Gastrocnemius medialis (tissue), 4 donors: ENCODE results near the gene ITGA11. TPM values are rescaled to one million over a fixed set of nuclear protein-coding genes. Genes with fewer than 3 reads are reported as not detected.

Experiments
- ATAC-seq, 2 donors: fragments of 150-250 bp; one replicate each; pipeline ENCODE4 v1.9.1; 2016
- DNase-seq, 2 donors: peaks; one replicate each; pipeline ENCODE4 v3.0.0-alpha.2; 2019
- H3K27ac ChIP-seq, 4 donors: fragments of 200-600 bp; sonication (generic); 1 replicate in 1 of 4; 2 replicates in 3 of 4; pipeline ENCODE4 v1.5.1; 2016 to 2018; ENCODE audit warnings: mild to moderate bottlenecking in 2 of 4, moderate library complexity in 1 of 4
- H3K27me3 ChIP-seq, 3 donors: fragments of 200-600 bp; sonication (generic) in 2 of 3; 1 replicate in 1 of 3; 2 replicates in 2 of 3; pipeline versions ENCODE4 v1.5.1 to v1.6.0; 2016 to 2019; ENCODE audit warnings: mild to moderate bottlenecking in 1 of 3, moderate library complexity in 1 of 3
- H3K36me3 ChIP-seq, 2 donors: fragments of 200-600 bp; sonication (generic) in 1 of 2; one replicate each; pipeline ENCODE4 v1.5.1; 2017 to 2018
- H3K4me1 ChIP-seq, 2 donors: fragments of 200-600 bp; sonication (generic) in 1 of 2; one replicate each; pipeline ENCODE4 v1.5.1; 2016 to 2017; ENCODE audit warnings: mild to moderate bottlenecking in 2 of 2
- H3K4me3 ChIP-seq, 4 donors: fragments of 200-600 bp; sonication (generic) in 3 of 4; 1 replicate in 1 of 4; 2 replicates in 3 of 4; pipeline ENCODE4 v1.5.1; 2016 to 2019; ENCODE audit warnings: mild to moderate bottlenecking in 2 of 4
- H3K9me3 ChIP-seq, 3 donors: fragments of 200-600 bp; sonication (generic) in 2 of 3; 1 replicate in 1 of 3; 2 replicates in 2 of 3; pipeline ENCODE4 v1.5.1; 2016 to 2019
- POLR2A ChIP-seq, 2 donors: fragments of 450-650 bp; IDR thresholded peaks; one replicate each; pipeline ENCODE4 v1.6.1; 2017; ENCODE audit warnings: antibody characterized with exemption in 2 of 2, mild to moderate bottlenecking in 2 of 2, moderate library complexity in 2 of 2
- in situ Hi-C, 4 donors: fragments of 200-750 bp; cut with MboI; loops; one replicate each; pipeline versions ENCODE4 v1.15.0 to v1.8.0; 2017; ENCODE audit warnings: low sequenced_read_pairs in 4 of 4
- intact Hi-C: fragments of 100-400 bp; cut with DNase I; formaldehyde crosslinking; loops from one replicate; pipeline ENCODE4 v1.15.1; 2023; ENCODE audit warnings: low total_unique reads
- total RNA-seq, 4 donors: library from RNA; depleted of rRNA; stranded (reverse); fragments of >200 nt; gene quantifications; one replicate each; pipeline versions ENCODE4 v1.1.0 to v1.2.3, GENCODE V29; 2016
- TF ChIP-seq, protein P1 (sequence below), 5 experiments: fragments of 450-650 bp in 3 of 5; fragments of 200-600 bp in 2 of 5; sonication (generic) in 2 of 5; IDR thresholded peaks in 4 of 5; conservative IDR thresholded peaks in 1 of 5; 1 replicate in 4 of 5; 2 replicates in 1 of 5; pipeline ENCODE4 v1.5.1; 2016 to 2019; ENCODE audit warnings: antibody characterized with exemption in 5 of 5, mild to moderate bottlenecking in 3 of 5, moderate library complexity in 3 of 5

Gene ITGA11
- total RNA-seq, 4 donors from 2014 or later: 1.5 to 12.0 (median 2.5) TPM

DNA sequence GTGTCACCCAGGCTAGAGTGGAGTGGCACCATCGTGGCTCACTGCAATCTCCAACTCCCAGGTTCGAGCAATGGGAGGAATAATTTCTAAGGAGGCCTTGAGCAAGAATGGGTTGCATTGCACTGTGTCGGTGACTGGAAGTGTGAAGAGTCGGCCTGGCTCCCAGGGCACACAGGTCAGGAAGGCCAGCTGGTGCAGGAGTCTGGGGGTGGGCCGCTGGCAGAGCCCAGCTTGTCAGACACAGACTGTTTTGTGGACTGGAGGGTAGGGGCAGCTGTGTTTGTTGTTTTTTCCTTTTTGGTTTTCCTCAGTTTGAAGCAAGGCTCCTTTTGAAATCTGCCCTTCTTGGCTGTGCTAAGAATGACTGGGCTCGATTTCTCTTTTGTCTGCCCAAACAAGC, 66.2 kb downstream of the ITGA11 start:
- H3K9me3 ChIP-seq: no peaks in the 10 kb centered on the region
- no peak for ATAC-seq
- H3K4me3 ChIP-seq: no peak overlapping the region
- TF ChIP-seq, protein P1, sequence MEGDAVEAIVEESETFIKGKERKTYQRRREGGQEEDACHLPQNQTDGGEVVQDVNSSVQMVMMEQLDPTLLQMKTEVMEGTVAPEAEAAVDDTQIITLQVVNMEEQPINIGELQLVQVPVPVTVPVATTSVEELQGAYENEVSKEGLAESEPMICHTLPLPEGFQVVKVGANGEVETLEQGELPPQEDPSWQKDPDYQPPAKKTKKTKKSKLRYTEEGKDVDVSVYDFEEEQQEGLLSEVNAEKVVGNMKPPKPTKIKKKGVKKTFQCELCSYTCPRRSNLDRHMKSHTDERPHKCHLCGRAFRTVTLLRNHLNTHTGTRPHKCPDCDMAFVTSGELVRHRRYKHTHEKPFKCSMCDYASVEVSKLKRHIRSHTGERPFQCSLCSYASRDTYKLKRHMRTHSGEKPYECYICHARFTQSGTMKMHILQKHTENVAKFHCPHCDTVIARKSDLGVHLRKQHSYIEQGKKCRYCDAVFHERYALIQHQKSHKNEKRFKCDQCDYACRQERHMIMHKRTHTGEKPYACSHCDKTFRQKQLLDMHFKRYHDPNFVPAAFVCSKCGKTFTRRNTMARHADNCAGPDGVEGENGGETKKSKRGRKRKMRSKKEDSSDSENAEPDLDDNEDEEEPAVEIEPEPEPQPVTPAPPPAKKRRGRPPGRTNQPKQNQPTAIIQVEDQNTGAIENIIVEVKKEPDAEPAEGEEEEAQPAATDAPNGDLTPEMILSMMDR (IDR thresholded peaks at IDR 0.05 in 4 of 5, conservative IDR thresholded peaks at IDR 0.05 in 1 of 5): no peak
- no peaks in the 10 kb centered on the region for H3K36me3 ChIP-seq
- H3K27ac ChIP-seq: peak overlapping the region; percentile 32 to 67 (median 66)
- no peak for DNase-seq
- peaks cover 50 to 59% of the 10 kb centered on the region in 2 donors for H3K4me1 ChIP-seq
- in situ Hi-C loops: no loop called here
- intact Hi-C loops: no loop called here
- no peaks in the 10 kb centered on the region for H3K27me3 ChIP-seq

DNA sequence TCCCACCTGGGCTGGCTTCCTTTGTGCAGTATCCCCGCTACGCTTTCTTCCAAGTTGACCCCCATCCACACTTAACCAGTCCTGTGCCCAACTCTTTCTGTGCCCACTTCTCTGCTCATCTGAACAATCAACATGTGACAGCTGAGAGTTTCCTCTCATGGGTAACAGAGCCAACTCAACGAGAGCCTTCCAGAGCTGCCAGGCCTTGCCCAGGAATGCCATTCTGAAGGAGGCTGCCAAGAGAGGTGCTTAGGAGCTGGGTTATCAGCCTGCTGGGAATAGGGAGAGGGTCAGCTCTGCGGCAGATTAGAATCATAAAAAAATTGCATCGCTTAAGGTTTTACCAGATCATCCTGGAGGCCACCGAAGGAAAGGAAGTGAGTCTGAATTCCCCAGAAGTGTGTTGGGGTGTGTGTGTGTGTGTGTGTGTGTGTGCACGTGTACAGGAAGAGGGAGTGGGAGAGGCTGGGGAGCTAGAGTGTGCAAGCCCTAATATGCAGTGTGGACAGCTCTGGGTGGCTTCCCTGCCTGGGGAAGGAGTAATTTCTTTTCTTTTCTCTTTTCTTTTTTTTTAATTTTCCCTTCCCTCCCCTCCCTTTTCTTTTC, 66.7 kb downstream of the ITGA11 start:
- Histone ChIP-seq H3K27me3 (no peaks in the 10 kb centered on the region), H3K4me1 (peaks cover 44 to 53% of the 10 kb centered on the region in 2 donors), H3K36me3 (no peaks in the 10 kb centered on the region), H3K4me3 (no peak overlapping the region), H3K9me3 (no peaks in the 10 kb centered on the region), H3K27ac (peak overlapping the region; percentile 65 to 67 (median 67))
- intact Hi-C loops: no loop called here
- ATAC-seq (peak; percentile 78 to 84), DNase-seq (peak; percentile 38 to 54)
- in situ Hi-C loops: no loop called here
- no peak for TF ChIP-seq POLR2A (IDR thresholded peaks at IDR 0.05)
- TF ChIP-seq, protein P1 (IDR thresholded peaks at IDR 0.05 in 4 of 5, conservative IDR thresholded peaks at IDR 0.05 in 1 of 5): no peak

DNA sequence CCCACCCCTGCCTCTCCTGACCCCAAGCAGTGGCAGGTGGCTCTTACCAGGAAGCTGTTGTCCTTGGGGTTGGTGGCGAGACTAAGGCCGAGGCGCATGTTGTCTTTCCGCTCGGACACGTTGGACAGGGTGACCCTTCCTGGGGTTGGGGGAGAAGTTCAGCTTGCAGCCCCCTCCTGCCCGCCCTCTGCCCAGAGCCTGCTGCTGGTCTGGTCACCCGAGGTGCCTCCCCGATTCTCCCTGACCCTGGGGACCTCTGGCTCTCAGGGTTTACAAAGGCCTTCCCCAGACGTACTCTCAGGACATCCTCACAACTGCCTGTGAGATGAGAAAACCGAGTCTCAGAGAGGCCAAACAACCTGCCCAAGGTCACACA, 67.3 kb downstream of the ITGA11 start:
- Histone ChIP-seq H3K4me1 (peaks cover 44 to 52% of the 10 kb centered on the region in 2 donors), H3K36me3 (no peaks in the 10 kb centered on the region), H3K4me3 (no peak overlapping the region), H3K9me3 (no peaks in the 10 kb centered on the region), H3K27me3 (no peaks in the 10 kb centered on the region), H3K27ac (peak overlapping the region; percentile 58 to 67 (median 67))
- DNase-seq (no peak), ATAC-seq (no peak)
- in situ Hi-C loops (no loop called here), intact Hi-C loops (no loop called here)
- TF ChIP-seq, protein P1 (IDR thresholded peaks at IDR 0.05 in 4 of 5, conservative IDR thresholded peaks at IDR 0.05 in 1 of 5): no peak
- no peak for TF ChIP-seq POLR2A (IDR thresholded peaks at IDR 0.05)

DNA sequence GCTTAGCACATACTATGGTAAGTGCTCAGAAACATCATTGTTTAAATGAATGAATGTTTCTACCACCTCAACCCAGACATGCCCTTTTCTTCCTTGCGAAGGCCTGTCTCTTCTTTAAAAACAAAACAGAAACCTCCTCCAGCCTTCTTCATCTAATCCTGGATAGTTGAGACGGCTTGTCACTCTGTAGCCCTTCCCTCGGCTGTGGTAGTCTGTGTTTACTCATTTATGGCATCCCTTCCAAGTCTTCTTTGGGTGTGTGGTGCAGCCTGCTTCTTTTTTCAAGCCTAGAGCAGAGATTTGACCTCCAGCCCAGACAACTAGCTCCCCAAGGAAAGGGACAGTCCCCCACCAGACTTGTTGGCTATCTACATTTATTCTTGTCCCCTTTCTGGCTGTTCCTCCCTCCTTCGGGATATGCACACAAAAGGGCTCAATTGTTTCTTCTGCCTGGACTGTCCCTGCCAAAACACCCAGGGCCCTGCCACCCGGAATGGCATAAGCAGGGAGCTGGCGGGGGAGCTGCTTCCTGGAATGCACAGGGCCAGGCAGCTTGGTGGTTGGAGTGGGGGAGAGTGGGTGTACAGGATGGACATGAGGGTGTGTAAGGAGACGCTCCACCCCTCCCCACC, 67.8 kb downstream of the ITGA11 start:
- no peaks in the 10 kb centered on the region for H3K36me3 ChIP-seq
- in situ Hi-C loops (no loop called here), intact Hi-C loops (no loop called here)
- H3K27me3 ChIP-seq: no peaks in the 10 kb centered on the region
- peaks cover 44 to 52% of the 10 kb centered on the region in 2 donors for H3K4me1 ChIP-seq
- ATAC-seq (peak; percentile 8 to 9), DNase-seq (no peak)
- H3K4me3 ChIP-seq: no peak overlapping the region
- H3K9me3 ChIP-seq: no peaks in the 10 kb centered on the region
- H3K27ac ChIP-seq: peak overlapping the region; percentile 58 to 67 (median 67)
- TF ChIP-seq, protein P1 (IDR thresholded peaks at IDR 0.05 in 4 of 5, conservative IDR thresholded peaks at IDR 0.05 in 1 of 5): no peak
- TF ChIP-seq POLR2A (IDR thresholded peaks at IDR 0.05): no peak
